Posterior cingulate gyrus (tissue), 11 donors: ENCODE measurements around the gene FERD3L.

Experiments used
- DNase-seq, 10 donors: peaks; one replicate each; pipeline versions ENCODE4 v3.0.0 to v3.0.0-alpha.2; 2020 to 2021; ENCODE audit warnings: mixed read lengths in 3 of 10
- intact Hi-C: fragments of 100-400 bp; cut with DNase I; formaldehyde crosslinking; loops from one replicate; pipeline ENCODE4 v1.15.1; 2023

FERD3L gene

DNA sequence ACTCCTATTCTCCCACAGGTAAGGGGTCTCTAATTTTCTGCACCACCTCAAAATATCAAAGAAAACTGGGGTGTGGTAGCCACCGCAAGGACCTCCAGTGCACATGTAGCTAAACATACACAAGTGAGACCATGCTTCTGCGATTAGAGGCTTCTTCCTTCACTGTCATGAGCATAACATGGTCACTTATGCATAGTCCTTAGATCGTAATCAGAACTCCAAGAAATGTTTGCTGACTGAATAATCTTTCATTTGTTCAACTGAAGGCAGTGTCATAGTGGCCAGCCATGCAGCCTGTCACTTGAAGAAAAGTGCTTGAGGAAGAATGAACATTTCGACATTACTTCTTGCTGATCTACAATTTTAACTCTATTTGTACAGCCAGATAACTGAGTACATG lies 42.3 kb downstream of the FERD3L start:
- intact Hi-C loops: no loop called here
- no peak for DNase-seq

DNA sequence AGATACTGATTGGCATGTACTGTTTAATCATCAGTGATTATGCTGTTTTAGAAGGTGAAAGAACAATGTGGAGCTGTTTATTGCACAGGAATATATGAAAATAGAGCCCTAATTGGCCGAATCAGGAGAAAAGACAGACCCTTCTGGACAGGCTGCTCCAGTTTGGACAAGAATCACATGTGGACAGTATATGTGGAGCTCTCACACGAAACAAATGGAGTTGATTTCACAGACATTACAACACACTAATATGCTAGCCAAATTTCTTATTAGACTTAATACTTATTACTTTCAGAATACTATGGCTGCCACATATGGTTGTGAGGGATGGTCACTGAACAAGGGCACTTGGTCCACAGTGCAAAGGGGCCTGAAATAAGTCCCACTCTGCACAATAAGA lies 43.3 kb downstream of the FERD3L start:
- no peak for DNase-seq
- intact Hi-C loops: no loop called here

DNA sequence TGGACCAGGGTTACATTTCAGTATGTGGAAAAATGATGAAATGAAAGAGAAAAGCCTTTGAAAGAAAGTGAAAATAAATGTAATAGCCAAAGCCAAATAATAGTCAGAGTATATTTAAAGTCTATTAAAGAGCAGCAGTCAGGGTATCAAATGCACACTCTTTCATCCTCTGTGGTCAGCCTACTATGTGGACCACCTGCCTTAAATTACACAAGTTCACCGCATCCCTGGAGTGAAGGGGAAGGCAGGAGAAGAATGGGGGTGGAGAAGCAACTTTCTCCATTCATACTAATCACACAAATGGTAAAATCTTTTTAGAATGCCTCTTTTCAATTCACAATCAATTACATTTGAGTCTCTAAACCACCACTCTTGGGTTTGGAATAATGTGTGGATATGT lies 43.7 kb downstream of the FERD3L start:
- DNase-seq: no peak
- intact Hi-C loops: no loop called here

DNA sequence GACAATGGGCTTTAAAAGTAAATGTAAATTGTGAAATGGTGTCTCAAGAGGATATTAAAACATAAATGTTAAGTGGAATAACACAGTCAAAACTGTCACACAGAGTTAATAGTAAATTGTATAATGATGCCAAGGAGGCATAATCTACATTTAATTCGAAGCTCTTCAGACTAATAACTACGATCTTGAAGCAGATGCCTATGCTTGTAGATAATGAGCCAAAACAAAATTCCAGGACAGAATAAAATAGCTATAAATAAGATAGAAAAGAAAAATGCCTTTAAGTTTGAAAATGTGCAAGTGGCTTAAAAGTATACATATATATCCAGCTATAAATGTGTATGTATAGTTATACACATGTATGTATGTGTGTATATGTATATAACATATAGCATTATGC lies 45.3 kb downstream of the FERD3L start:
- intact Hi-C loops: no loop called here

DNA sequence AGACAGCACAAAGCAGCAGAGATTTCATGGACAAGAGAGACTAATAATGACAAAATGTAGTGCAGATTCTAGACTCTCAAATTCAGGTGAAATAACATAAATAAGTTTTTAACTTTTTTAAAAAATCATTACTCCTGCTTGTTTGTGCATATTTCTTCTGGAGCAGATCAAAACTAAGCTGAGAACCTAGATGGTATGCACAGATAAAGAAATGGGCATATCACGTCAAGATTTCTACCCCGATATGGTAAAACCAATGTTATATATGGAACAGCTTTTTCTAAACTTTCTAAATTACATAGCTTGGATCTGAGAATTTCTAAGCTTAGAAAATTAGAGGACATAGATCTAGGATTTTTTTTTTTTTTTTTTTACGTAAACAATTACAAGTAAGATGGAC lies 46.0 kb downstream of the FERD3L start:
- DNase-seq: no peak
- intact Hi-C loops: no loop called here

More for the DNA sequence above, 45.3 kb downstream of the FERD3L start:
- DNase-seq: no peak

DNA sequence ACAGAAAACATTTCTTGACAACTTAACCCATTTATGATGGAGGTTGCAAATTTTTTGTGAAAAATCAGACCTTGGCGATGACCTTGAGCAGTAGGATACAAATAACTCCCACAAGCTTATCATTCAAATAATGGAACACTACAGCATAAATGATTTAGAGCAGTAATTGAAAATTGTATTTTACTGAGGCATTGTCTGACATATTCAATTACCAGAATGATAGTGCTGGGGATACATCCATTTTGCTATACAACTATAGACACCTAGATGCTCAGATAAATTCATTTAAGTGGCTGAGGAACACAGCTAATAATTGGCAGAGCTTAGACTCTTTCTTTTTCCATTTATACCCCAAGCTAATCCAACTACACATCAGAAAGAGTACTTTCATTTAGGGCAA lies 46.7 kb downstream of the FERD3L start:
- intact Hi-C loops: no loop called here
- no peak for DNase-seq

DNA sequence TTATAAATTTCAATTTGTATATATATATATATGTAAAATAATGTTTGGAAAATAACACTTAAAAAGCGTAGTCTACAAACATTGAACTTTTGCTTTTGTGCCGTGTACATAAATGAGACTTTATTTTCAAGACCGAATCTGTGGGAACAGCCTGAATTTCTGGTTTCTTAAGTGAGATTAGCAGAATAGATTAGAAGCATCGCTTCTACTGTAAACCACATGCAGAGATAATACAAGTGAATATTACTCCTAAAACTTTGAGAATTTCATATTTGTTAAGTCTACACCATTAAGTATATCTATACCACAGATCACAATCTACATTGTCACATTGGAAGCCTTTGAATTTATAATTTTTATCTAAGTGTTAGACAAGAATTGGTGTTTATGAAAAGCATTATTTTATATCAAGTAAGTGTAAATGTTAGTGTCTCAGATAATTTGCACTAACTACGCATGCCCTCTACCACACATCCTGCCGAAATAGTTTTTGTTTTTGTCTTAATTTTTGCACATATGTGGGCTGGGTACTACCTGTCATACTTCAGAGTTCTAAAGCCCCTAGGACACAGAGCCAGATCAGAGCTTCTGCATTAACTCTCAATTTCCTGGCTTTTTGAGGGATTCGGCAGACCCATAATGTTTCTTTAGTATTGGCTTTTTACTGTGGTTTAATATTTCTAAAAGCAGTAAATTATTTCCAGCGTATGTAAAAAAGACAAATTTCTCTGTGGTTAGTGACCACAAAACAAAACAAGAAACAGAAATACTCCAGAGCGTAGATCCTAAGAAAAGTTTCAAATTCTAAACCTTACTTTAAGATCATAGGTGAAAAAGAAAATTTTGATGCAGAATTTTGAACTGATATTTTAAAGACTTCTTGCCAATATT lies 47.8 kb downstream of the FERD3L start:
- DNase-seq: no peak
- intact Hi-C loops: no loop called here

DNA sequence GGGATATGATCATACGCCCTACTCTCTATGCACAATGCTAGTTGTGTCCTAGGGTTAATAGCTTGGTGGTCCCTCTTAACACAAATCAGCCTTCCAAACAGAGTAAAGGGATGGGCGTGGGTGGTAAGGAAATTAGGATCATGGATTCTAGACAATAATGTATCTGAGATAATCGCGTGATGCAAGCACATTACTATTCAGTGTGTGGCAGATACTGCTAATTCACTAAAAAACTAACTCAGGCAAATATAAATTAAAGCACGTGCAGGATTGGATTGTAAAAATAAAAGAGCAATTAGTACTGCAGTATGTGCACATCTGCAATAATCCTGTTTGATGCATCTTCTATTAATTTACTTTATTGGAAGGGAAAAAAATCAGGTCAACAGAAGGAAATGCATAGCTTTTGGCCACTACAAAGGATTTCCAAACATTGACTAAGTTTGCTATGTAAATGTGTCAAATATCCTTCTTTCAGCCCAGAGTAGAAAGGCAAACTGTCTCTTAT lies 49.8 kb downstream of the FERD3L start:
- intact Hi-C loops: no loop called here
- no peak for DNase-seq
